ENCODE measurements around the gene LONP2. TPM values are rescaled to one million over a fixed set of nuclear protein-coding genes. Genes with fewer than 3 reads are reported as not detected.

Gene LONP2
- total and polyA plus RNA-seq, 9 of the 15 experiments (the other 6 are each of a cell fraction or from before 2014, with no cell fraction given), result 8.1 to 41.2 (median 25.6) TPM

DNA sequence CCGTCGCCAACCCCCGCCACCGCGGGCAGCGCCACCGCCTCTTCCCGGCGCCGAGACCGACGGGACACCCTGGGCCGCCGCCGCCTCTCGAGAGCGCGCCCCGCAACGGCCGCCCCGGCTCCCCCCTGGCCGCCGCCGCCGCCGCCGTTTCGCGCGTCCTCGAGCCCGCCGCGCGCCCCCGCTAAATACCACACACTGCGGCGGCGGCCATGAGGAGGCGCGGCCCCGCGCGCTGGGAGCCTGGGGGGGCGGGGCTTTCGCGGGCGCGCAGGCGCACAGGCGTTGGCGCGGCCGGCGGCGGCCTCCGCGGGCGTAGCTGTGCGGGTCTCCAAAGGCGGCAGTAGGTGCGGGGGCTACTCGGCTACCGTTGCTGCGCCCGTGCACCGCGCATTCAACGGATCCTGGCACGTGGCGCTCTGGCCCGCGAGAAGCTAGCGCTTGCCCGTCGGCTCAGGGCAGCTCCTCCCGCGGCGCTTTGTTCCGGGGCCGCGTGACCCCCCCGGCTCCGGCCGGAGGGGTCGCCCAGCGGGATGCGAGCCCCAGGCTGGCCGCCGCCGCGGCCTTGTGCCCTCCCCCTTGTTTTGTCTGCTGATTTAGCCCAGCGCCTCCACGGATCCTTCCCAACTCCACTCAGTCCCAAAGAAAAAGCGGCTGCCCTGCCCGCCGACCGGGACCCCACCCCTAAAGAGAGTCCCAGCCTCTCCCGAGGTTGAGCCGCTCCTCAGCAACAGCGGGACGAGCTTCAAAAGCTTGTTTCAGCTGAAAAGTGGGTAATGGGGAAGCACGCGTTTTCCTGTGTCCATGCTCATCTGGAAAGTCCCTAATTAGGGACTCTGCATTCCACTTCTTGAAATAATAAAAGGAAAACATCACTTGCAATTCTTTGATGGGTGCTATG, 141.4 kb downstream of the LONP2 start, which contains the start of gene SIAH1 (continued):
- no peak for TF ChIP-seq ZNF318 (IDR thresholded peaks at IDR 0.05; ENCODE audit: borderline replicate concordance in 1 of 2, low read depth in 1 of 2)
- peak; percentile 77; the same call in 1 of the 2 replicates for TF ChIP-seq MTA3 (IDR thresholded peaks at IDR 0.05; ENCODE audit: borderline replicate concordance)
- peak; percentile 48 for TF ChIP-seq PHF20 (IDR thresholded peaks at IDR 0.05; ENCODE audit: partially characterized antibody)
- TF ChIP-seq HOMEZ (CRISPR knock-in tag; IDR thresholded peaks at IDR 0.05), result no peak
- no peak for TF ChIP-seq ETS2 (tag; IDR thresholded peaks at IDR 0.05; ENCODE audit: borderline replicate concordance, poor library complexity, severe bottlenecking)
- peak; percentile 35 for TF ChIP-seq TBP (optimal IDR thresholded peaks at IDR 0.05; ENCODE audit: low read depth, low read length)
- TF ChIP-seq GATAD2B (IDR thresholded peaks at IDR 0.05; ENCODE audit: borderline replicate concordance), result peak; percentile 54
- TF ChIP-seq, protein P1, sequence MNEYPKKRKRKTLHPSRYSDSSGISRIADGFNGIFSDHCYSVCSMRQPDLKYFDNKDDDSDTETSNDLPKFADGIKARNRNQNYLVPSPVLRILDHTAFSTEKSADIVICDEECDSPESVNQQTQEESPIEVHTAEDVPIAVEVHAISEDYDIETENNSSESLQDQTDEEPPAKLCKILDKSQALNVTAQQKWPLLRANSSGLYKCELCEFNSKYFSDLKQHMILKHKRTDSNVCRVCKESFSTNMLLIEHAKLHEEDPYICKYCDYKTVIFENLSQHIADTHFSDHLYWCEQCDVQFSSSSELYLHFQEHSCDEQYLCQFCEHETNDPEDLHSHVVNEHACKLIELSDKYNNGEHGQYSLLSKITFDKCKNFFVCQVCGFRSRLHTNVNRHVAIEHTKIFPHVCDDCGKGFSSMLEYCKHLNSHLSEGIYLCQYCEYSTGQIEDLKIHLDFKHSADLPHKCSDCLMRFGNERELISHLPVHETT (CRISPR knock-in tag; conservative IDR thresholded peaks at IDR 0.05 in 1 of 2, IDR thresholded peaks at IDR 0.05 in 1 of 2), result peak in 1 of 2 experiments; percentile 93; a peak in 2 of 4 replicates
- TF ChIP-seq CBFA2T3 (IDR thresholded peaks at IDR 0.05), result no peak
- TF ChIP-seq HNRNPUL1 (IDR thresholded peaks at IDR 0.05; ENCODE audit: low read length), result no peak
- no peak for TF ChIP-seq ZBTB12 (CRISPR knock-in tag; IDR thresholded peaks at IDR 0.05)
